Uterus (tissue), 2 donors: Measurements from ENCODE around the gene B3GNT3.

ENCODE experiments used
- POLR2A ChIP-seq, 2 donors: fragments of 450-650 bp; IDR thresholded peaks; one replicate each; pipeline ENCODE4 v1.6.1; 2016; ENCODE audit warnings: antibody characterized with exemption in 2 of 2, mild to moderate bottlenecking in 1 of 2, moderate library complexity in 1 of 2
- TF ChIP-seq, protein P1 (sequence below), 4 experiments: fragments of 200-600 bp in 2 of 4; fragments of 450-650 bp in 2 of 4; sonication (generic) in 2 of 4; IDR thresholded peaks; one replicate each; pipeline ENCODE4 v1.5.1; 2016 to 2019; ENCODE audit warnings: antibody characterized with exemption in 4 of 4, mild to moderate bottlenecking in 2 of 4, moderate library complexity in 1 of 4

DNA sequence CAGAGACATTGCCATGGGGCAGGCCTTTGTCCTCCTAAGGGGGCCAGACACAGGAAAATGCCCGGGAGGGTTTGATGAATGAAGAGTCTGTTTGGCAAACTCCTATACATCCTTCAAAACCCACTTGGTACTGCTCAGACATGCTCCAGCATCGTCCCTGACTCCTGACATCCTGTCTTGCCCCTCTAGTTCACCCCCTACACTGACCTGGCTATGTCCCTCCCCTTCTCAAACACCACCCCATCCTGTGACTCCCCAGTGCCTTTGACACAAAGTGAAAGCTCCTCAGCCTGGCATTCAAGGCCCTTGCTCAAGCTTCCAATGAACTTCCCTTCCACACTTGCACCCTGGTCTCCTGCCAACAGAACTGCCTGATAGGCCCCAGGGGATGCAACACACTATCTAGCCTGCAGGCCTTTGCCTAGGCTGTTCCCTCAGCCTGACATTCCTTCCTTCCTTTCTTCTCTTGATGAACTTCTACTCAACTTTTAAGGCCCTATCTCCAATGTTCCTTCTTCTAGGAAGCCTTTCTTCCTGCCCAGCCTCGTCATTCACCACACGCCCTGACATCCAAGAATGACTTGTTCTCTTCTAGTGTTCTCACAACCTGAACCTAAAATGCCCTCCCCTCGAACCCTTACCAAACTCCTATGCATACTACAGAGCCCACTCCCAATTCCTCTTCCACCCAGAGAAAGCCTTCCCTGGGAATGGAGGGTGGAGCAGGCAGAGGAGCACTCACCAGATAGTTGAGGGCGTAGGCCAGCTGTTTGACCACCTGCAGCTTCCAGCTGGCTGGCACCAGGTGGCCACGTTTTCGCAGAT, 40.5 kb downstream of the B3GNT3 start:
- TF ChIP-seq POLR2A (IDR thresholded peaks at IDR 0.05): no peak
- TF ChIP-seq, protein P1, sequence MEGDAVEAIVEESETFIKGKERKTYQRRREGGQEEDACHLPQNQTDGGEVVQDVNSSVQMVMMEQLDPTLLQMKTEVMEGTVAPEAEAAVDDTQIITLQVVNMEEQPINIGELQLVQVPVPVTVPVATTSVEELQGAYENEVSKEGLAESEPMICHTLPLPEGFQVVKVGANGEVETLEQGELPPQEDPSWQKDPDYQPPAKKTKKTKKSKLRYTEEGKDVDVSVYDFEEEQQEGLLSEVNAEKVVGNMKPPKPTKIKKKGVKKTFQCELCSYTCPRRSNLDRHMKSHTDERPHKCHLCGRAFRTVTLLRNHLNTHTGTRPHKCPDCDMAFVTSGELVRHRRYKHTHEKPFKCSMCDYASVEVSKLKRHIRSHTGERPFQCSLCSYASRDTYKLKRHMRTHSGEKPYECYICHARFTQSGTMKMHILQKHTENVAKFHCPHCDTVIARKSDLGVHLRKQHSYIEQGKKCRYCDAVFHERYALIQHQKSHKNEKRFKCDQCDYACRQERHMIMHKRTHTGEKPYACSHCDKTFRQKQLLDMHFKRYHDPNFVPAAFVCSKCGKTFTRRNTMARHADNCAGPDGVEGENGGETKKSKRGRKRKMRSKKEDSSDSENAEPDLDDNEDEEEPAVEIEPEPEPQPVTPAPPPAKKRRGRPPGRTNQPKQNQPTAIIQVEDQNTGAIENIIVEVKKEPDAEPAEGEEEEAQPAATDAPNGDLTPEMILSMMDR (IDR thresholded peaks at IDR 0.05): no peak
